Measurements from ENCODE around the gene CWF19L2.
"Not testable (repeated sequence)": the region's sequence is repeated elsewhere in the genome, so short reads cannot be mapped to it uniquely, and the experiment has no call there.

Gene CWF19L2

DNA sequence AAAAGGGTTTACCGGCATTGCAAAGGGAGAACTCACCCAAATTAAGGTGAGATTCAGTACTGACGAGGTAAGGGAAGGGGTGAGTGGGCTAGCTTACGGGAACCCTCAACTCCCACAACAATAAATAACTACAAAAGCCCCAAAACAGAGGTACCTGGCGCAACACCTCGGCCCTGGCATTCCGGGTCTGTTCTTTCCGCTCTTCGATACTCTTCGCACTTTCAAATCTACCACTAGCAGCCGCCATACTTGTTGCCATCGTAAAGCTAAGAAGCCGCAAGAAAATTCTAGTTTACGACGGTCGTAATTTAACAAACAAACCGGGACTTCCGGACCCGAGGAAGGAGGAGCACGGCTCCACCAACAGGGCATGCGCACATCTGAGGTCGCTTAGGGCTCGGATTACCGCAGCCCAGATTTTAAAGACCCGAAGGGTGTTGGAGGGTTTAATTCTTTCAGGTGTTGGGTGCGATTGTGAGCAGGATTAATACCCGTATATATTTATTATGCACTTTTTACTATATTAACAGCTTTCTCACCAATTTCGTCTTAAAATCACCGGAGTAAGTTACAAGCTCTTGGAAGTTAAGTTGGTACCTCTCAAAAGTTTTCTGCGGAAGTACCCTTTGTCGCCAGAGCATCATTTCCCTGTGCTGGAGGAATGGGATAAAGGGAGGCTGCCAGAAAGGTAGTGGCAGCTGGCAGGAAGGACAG, at the start of gene CWF19L2:
CWF19L2 (minus strand) TSS at position 268 of the 714 bp plus-strand sequence; CDS start at position 259, 9 bp downstream.
- DNase-seq: peak; percentile 89

- no peak for DNase-seq
Measured at GRCh38 chr11:107505647-107506225, 48.1 kb upstream of the CWF19L2 start.

- DNase-seq: no peak
Measured at GRCh38 chr11:107504981-107505380, 47.4 kb upstream of the CWF19L2 start.

DNA sequence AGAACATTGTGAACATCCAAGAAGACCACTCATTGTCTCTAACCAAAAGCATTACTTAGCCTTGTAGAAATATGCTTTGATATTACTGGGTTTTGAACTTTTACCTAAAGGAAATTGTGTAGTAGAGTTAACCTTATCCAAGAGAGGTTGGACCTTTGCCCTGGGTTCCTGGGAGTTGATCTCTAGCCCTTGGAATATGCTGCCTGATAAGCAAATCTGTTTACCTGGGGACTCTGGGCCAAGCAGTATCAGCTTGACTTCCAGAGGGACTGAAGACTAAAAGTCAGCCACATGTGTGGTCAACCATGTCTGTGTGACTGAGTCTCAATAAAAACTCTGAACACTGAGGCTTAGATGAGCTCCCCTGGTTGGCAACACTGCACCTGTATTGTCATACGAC, 44.1 kb upstream of the CWF19L2 start:
- no peak for DNase-seq

- not testable (repeated sequence) for DNase-seq
Measured at GRCh38 chr11:107497371-107497770, 39.7 kb upstream of the CWF19L2 start.

- DNase-seq: no peak
Measured at GRCh38 chr11:107496011-107496410, 38.4 kb upstream of the CWF19L2 start.

DNA sequence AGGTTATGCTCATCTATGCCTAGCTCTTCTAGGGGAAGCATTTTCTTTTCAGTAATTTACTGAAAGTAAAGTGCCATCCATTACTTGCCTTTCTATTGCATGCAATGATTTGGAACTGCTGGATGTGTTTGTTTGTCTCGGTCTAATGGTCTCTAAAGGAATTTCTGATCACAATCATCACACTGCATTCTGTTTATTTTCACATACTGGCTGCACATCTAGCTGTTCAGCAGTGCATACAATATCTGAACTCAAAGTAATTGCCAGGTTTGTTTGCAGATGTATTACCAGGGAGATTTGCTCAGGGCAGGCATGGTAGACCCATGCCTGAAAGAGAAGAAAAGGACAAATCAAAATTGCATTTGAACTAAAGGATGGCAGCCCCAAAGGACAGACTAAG, 36.4 kb upstream of the CWF19L2 start:
- DNase-seq: no peak

DNA sequence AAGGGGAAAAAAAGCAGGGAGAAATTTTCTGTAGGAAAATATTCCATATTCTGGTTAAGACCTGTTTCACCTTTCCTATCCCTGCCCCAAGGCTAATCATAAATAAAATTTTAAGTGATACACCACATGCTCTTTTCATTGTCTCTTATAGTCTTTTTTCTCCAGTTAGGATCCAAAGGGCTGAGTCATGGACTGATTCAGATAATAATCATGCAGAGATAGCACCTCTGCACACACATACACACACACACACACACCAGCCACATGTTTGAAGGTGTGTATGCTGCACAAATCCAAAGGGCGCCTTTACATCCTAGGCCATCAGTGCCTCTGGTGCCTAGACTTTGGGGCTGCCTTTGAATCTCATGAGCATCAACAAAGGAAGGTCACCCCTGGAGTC, 35.5 kb upstream of the CWF19L2 start:
- no peak for DNase-seq

DNA sequence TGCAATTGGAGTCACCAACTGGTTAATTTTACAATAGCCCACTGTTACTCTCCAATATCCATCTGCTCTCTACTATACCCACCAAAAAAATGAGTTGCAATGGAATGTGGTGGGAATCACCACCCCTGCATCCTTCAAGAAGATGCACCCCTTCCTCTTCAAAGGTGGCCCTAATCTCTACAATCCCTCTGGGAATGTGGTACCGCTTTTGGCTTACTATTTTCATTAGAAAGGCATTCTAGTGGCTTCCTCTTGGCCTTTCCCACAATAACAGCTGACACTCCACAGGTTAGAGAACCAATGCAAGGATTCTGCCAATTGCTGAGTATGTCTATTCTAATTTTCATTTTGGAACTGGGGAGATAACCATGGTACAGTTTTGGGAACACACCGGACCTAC, 33.2 kb upstream of the CWF19L2 start:
- no peak for DNase-seq

DNA sequence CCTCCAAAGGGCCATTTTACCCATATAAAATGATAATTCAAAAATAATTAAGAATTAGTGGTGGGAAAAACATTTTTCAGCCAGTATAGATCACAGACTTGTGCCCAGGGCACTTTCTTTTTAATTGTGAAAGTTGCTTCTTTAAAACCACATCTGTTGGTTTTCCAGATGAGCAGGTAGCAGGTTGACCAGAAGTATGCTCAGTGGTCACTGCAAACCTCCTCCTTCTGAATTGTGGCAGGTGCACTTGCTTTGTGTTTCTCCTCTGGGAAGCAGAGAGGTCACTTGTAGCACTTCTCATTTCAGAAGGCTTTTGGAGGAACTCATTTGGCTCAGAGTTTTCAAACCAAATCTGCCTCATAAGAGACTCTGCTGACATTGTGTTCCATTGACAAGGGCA, 24.6 kb upstream of the CWF19L2 start:
- DNase-seq: no peak

- no peak for DNase-seq
Measured at GRCh38 chr11:107478922-107479321, 21.3 kb upstream of the CWF19L2 start.

GRCh38 chr11:107477820-107478219, 20.2 kb upstream of the CWF19L2 start:
- no peak for DNase-seq

DNA sequence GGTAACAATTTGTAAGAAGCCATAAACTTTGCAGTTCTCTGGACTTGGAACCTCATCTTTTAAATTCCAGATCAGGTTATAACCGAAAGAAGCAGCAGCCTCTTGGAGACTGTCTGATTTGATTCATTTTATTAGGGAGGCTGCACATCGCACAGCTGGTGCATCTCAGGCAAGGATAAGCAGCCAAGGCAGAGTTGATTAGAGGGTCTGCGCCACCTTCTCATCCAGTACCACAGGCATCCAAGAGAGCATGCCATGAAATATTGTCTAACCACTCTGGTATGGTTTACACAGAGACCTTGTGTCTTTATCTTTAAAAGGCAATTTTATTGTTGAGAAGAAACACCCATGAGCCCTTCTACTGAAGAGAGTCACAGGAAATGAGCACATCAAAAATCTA, 16.2 kb upstream of the CWF19L2 start:
- DNase-seq: no peak

DNA sequence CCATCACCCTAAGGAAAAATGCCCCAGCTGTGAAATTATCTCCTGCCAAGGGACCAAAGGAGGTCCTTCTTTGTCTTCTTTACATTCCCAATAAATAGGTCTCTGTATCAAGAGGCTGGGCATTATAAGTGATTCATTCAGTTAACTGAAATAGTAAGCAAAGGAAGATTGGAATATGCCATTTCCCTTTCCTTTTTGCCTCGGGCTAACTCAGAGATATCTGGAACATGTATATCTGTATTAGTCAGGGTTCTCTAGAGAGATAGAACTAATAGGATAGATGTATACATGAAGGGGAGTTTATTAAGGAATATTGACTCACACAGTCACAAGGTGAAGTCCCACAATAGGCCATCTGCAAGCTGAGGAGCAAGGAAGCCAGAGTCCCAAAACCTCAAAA, 15.3 kb upstream of the CWF19L2 start:
- DNase-seq: no peak

DNA sequence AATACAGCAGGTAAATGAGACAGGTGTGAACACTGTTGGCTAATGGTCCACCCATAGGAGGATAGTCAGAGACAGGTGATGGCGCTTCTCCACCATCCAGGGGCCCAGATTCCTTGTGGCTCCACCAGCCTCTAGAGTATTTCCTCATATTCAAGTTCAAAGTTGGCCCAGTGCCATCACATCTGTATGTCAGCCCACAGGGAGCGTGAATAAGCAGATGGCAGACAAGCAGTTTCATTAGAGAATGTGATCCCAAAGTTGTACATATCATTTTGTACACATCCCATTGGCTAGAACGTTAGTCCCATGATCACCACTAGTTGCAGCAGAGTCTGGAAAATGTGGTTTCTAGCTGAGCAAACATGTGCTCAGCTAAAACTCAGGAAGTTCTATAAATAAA, 11.0 kb upstream of the CWF19L2 start:
- DNase-seq: no peak

DNA sequence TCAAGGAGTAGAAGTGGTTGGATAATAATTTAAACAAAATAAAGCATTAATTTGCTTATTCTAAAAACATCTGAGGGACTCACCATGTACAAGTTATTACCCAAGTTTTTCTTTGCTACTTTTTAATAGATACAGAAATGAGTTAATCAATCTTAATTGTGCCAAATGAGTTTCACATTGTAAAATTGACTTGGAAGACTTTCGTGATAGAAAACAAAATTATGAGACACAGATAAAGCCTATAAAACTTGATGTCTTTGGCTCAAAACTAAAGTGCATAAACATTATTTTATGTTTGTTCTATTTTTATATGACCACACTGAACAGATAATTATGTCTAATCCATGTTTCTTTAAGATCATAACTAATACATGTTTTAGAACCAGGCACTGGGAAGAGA, 10.1 kb upstream of the CWF19L2 start:
- no peak for DNase-seq

DNA sequence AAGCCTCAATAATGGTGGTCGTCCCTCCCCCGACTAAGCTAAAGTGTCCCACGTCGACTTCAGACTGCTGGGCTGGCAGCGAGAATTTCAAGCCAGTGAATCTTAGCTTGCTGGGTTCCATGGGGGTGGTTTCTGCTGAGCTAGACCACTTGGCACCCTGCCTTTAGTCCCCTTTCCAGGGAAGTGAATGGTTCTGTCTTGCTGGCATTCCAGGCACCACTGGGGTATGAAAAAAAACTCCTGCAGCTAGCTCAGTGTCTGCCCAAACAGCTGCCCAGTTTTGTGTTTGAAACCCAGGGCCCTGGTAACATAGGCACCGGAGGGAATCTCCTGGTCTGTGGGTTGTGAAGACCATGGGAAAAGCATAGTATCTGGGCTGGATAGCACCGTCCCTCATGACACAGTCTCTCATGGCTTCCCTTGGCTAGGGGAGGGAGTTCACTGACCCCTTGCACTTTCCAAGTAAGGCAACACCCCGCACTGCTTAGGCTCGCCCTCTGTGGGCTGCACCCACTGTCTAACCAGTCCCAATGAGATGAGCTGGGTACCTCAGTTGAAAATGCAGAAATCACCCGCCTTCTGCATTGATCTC, 8.7 kb upstream of the CWF19L2 start:
- DNase-seq: not testable (repeated sequence)

- DNase-seq: peak; percentile 5
Measured at GRCh38 chr11:107457205-107457557, 444 bp downstream of the CWF19L2 start.

DNA sequence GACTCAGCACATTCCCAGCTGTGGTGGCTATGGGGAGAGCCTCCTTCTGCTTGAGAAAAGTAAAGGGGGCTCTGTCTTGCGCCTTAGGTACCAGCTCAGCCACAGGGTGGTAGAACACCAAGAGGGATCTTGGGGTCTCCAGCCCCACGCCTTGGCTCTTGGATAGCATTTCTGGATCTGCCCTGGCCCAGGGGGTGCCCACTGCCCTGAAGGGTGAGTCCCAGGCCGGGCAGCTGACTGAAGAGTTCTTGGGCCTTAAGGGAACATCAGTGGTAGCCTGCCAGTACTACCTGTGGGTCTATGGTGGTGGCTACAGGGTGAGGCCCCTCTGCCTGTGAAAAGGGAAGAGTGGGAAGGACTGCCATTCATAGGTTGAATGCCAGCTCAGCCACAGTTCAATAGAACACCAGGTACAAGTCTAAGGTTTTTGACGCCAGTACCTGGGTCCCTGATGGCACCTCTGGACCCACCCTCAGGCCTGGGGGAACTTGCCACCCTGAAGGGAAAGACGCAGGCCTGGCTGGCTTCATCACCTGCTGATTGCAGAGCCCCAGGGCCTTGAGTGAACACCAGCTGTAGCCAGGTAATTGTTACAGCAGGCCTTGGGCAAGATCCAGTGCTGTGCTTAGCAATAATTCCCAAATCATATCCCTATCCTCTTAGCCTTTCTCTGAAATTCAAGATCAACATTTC, 3.9 kb downstream of the CWF19L2 start:
- no peak for DNase-seq

GRCh38 chr11:107446822-107447431, 10.7 kb downstream of the CWF19L2 start:
- DNase-seq: no peak

DNA sequence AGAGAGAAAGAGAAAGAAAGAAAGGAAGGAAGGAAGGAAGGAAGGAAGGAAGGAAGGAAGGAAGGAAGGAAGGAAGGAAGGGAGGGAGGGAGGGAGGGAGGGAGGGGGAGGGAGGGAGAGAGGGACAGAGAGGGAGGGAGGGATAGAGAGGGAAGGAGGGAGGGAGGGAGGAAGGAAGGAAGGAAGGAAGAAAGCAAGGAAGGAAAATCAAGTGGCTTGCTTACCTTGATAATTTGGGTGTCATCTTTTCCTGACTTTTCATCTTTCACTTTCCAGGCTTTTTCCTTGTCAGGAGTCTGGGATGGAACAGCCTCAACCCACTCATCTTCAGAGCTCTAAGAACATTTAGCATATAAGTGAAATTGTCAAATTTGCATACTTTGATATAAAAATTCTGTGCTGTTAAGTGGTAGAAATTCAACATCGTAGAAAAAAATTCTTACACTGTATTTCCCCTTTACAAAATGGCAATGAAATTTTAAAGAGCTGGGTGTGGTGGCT, 14.9 kb downstream of the CWF19L2 start:
- DNase-seq: no peak

DNA sequence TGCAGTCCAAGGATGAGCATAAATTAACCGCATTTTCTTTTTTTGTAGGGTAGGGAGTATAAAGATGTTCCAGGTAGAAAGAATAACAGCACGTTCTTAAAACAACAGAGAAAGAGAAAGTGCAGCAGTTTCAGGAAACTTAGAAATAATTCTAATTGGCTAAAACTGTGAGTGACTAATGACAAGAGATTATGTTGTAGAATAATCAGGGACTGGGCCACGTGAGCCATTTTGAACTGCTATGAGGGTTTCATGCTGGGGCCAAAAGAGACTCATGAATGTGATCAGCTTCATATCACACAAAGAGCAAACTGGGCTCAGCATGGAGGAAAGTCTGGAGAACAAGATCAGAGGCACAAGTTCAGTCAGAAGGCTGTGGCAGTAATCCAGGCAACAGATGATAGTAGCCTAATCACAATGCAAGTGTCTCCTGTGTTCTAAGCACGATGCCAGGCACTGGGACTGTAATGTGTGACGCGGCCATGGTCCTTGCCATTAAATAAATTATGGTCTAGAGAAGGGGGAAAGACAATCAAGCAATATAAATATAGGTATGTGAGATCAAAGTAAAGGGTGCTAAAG, 17.9 kb downstream of the CWF19L2 start:
- no peak for DNase-seq

DNA sequence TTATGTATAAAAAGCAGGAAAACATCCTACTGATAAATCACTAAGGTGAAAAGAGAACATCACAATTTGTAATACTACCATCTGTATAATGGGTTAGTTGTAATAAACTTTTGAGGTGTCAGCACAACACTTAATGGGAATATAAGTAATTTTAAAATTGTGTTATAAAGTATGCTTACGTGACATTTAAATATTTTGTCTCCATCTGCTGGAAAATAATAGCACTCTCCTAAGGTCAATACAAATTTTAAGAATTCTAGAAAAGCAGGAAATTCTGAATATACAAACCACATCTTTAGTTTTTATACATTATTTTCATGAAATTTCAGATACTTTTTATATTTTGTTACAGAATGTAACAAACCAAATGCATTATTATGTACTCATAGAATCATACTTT, 19.5 kb downstream of the CWF19L2 start:
- DNase-seq: no peak

All from activated naive CD4-positive, alpha-beta T cell treated with Interleukin-2 at 50 U/mL for 16 hours (primary cell).